Kidney (tissue), 14 donors: ENCODE results near the gene GPRC5B. TPM values are rescaled to one million over a fixed set of nuclear protein-coding genes. Genes with fewer than 3 reads are reported as not detected.

Experiments used
- DNase-seq, 5 donors: peaks; one replicate each; pipeline ENCODE4 v3.0.0-alpha.2; 2013 to 2020
- FAIRE-seq: peaks from 2 replicates; lab custom pipeline; 2012; peaks lifted over from hg19 to GRCh38; lab: Jason Lieb, UNC
- H3K27ac ChIP-seq, 2 donors: one replicate each; pipeline ENCODE4 v1.7.0; 2013; ENCODE audit warnings: low read depth in 2 of 2, low read length in 2 of 2, inconsistent platforms in 1 of 2
- H3K27me3 ChIP-seq: one replicate; pipeline ENCODE4 v1.7.1; 2013; ENCODE audit warnings: low read length, inconsistent platforms; ENCODE audit not compliant: control insufficient read depth, insufficient read depth
- H3K36me3 ChIP-seq, 3 donors: one replicate each; pipeline versions ENCODE4 v1.7.0 to v1.7.1; 2013; ENCODE audit warnings: low read length in 3 of 3, control low read depth in 1 of 3, inconsistent platforms in 1 of 3; ENCODE audit not compliant: insufficient read depth in 3 of 3, control insufficient read depth in 2 of 3
- H3K4me1 ChIP-seq, 3 donors: one replicate each; pipeline versions ENCODE4 v1.7.0 to v1.7.1; 2013; ENCODE audit warnings: low read length in 3 of 3, inconsistent platforms in 1 of 3, low read depth in 1 of 3; ENCODE audit not compliant: control insufficient read depth in 2 of 3, insufficient read depth in 2 of 3
- H3K4me3 ChIP-seq, 3 donors: one replicate each; pipeline versions ENCODE4 v1.7.0 to v1.8.1; 2013; ENCODE audit warnings: low read length in 3 of 3, control low read depth in 1 of 3, inconsistent platforms in 1 of 3
- H3K9ac ChIP-seq, 3 donors: one replicate each; pipeline versions ENCODE4 v1.7.0 to v1.7.1; 2013; ENCODE audit warnings: low read length in 3 of 3, control low read depth in 1 of 3, inconsistent platforms in 1 of 3
- H3K9me3 ChIP-seq, 3 donors: one replicate each; pipeline versions ENCODE4 v1.7.0 to v1.7.1; 2013; ENCODE audit warnings: low read length in 3 of 3, control low read depth in 1 of 3, inconsistent platforms in 1 of 3; ENCODE audit not compliant: control insufficient read depth in 2 of 3, insufficient read depth in 1 of 3
- intact Hi-C: fragments of 100-400 bp; cut with DNase I; formaldehyde crosslinking; loops from one replicate; pipeline ENCODE4 v1.11.1; 2022
- polyA plus RNA-seq: library from polyadenylated mRNA; stranded (reverse); fragments of 350-450 nt; fragmentation: Illumina TruSeq; extraction: RNeasy Lipid Tissue Mini Kit (QIAGEN cat#74804); gene quantifications from one replicate; pipeline ENCODE4 v1.2.3, GENCODE V29; 2014; ENCODE audit warnings: low read depth, low replicate concordance; ENCODE audit not compliant: insufficient read depth
- total RNA-seq: library from RNA; stranded (reverse); fragmentation: NEBNext Ultra II Directional; extraction: Animal tissue kit (Norgen Biotek cat#: 25700); gene quantifications from one replicate; pipeline ENCODE4 v1.2.1, GENCODE V29; 2021
- TF ChIP-seq, protein P1 (sequence below): IDR thresholded peaks from 3 replicates; pipeline ENCODE4 v1.5.1; 2012; ENCODE audit warnings: mild to moderate bottlenecking, moderate library complexity, borderline replicate concordance; ENCODE audit not compliant: insufficient read depth; ENCODE audit errors: extremely low read depth
- donor health status: control.
- donor health status: control.
- donor health status: control.
- donor health status: control.
- donor health status: control.
- donor health status: DM: yes; HTN: yes; CAD: no.
- donor health status: Normal renal cell carcinoma (clear cell type).

Gene GPRC5B
- total and polyA plus RNA-seq, 2 donors from 2014 or later, result 53.1 to 66.3 TPM

DNA sequence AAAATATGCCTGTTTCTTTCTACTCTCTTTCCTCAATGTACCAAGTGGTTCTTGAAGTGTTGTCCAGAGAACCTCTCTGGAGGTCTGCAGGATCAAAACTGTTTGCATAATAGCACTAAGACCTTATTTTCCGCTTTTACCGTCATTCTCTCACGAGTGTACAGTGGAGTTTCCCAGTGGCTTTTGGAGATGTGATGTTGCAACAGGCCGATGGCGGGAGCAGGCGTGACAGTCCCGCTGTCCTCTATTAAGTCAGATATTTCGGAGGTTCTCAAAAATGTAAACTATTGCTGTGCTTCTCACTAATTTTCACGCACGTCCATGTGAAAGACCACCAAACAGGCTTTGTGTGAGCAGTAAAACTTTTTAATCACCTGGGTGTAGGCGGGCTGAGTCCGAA is 8.3 kb upstream of the GPRC5B start:
- FAIRE-seq, result no peak
- H3K27ac ChIP-seq, result no peak overlapping the region
- TF ChIP-seq, protein P1, sequence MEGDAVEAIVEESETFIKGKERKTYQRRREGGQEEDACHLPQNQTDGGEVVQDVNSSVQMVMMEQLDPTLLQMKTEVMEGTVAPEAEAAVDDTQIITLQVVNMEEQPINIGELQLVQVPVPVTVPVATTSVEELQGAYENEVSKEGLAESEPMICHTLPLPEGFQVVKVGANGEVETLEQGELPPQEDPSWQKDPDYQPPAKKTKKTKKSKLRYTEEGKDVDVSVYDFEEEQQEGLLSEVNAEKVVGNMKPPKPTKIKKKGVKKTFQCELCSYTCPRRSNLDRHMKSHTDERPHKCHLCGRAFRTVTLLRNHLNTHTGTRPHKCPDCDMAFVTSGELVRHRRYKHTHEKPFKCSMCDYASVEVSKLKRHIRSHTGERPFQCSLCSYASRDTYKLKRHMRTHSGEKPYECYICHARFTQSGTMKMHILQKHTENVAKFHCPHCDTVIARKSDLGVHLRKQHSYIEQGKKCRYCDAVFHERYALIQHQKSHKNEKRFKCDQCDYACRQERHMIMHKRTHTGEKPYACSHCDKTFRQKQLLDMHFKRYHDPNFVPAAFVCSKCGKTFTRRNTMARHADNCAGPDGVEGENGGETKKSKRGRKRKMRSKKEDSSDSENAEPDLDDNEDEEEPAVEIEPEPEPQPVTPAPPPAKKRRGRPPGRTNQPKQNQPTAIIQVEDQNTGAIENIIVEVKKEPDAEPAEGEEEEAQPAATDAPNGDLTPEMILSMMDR, result no peak
- H3K27me3 ChIP-seq, result no peaks in the 10 kb centered on the region
- no peaks in the 10 kb centered on the region for H3K9me3 ChIP-seq
- no peaks in the 10 kb centered on the region for H3K36me3 ChIP-seq
- H3K4me1 ChIP-seq, result no peaks in the 10 kb centered on the region
- intact Hi-C loops, result no loop called here
- no peak for DNase-seq
- H3K9ac ChIP-seq, result no peak overlapping the region
- no peak overlapping the region for H3K4me3 ChIP-seq

DNA sequence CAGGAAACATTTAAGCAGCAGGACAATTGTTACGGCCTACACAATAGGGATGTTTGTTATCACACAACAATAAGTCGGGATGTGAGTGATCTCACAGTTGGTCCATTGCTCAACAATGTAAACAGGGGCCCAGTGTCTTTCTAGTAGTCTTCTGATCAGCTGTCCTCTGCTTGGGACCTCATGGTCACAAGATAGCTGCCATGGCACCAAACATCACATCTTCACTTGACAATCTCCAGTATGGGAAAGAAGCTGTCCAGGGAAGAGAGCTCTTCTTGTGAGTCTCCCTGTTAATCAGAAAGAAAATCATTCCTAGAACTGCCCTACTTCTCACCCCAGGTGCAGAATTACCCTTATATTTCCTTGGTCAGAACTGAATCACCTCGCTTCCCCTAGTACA is 6.3 kb upstream of the GPRC5B start:
- Histone ChIP-seq H3K27ac (no peak overlapping the region), H3K4me1 (peaks cover 0 to 4% (median 0%) of the 10 kb centered on the region in 3 donors), H3K36me3 (no peaks in the 10 kb centered on the region), H3K9me3 (no peaks in the 10 kb centered on the region), H3K9ac (no peak overlapping the region), H3K27me3 (no peaks in the 10 kb centered on the region), H3K4me3 (no peak overlapping the region)
- DNase-seq (no peak), FAIRE-seq (no peak)
- intact Hi-C loops, result no loop called here
- TF ChIP-seq, protein P1, result no peak

DNA sequence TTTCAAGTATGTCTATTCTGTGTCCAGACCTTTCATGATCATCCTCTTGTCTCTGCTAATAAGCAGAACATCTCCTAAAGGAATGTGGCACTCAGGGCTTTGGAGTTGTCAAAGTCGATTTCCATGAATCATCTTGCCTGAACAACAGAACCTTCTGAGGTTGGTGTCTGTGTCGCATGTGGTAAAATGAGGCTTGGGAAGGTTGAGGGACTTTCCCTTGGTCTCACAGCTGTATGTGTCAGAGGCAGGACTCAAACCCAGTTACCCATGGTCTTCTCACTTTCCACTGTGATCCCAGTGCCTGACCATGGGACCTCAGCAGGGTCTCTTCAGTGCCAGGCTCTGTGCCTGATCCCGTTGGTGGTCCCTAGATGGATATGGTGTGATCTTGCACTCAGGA is 4.2 kb upstream of the GPRC5B start:
- no peak for FAIRE-seq

More for the DNA sequence above, 4.2 kb upstream of the GPRC5B start:
- no peaks in the 10 kb centered on the region for H3K36me3 ChIP-seq
- H3K9ac ChIP-seq, result no peak overlapping the region
- intact Hi-C loops, result loop anchor here (5.0 kb wide), 1 partner anchor 292 kb away; no protein-coding TSS in a partner anchor
- TF ChIP-seq, protein P1, result no peak
- H3K27ac ChIP-seq, result no peak overlapping the region
- H3K4me1 ChIP-seq, result peaks cover 0 to 14% (median 5%) of the 10 kb centered on the region in 3 donors
- no peak for DNase-seq
- no peaks in the 10 kb centered on the region for H3K27me3 ChIP-seq
- H3K4me3 ChIP-seq, result no peak overlapping the region
- H3K9me3 ChIP-seq, result no peaks in the 10 kb centered on the region
